ENCODE results near the gene KRT7.
"Not testable (repeated sequence)": the region's sequence is repeated elsewhere in the genome, so short reads cannot be mapped to it uniquely, and the experiment has no call there.

KRT7 gene

GRCh38 chr12:52231305-52232202 is 1.5 kb upstream of the KRT7 start:
- no peak for DNase-seq

GRCh38 chr12:52232203-52232673 is 805 bp upstream of the KRT7 start:
- no peak for DNase-seq

GRCh38 chr12:52233462-52234207 is 592 bp downstream of the KRT7 start:
- DNase-seq = no peak

- no peak for DNase-seq
Measured at GRCh38 chr12:52234223-52234810, 1.3 kb downstream of the KRT7 start.

- no peak for DNase-seq
Measured at GRCh38 chr12:52235001-52235764, 2.1 kb downstream of the KRT7 start.

- no peak for DNase-seq
Measured at GRCh38 chr12:52235822-52236361, 2.8 kb downstream of the KRT7 start.

- no peak for DNase-seq
Measured at GRCh38 chr12:52236386-52237050, 3.5 kb downstream of the KRT7 start.

- no peak for DNase-seq
Measured at GRCh38 chr12:52238207-52238840, 5.3 kb downstream of the KRT7 start.

- DNase-seq = no peak
Measured at GRCh38 chr12:52238916-52239646, 6.0 kb downstream of the KRT7 start.

- DNase-seq = no peak
Measured at GRCh38 chr12:52239767-52240166, 6.7 kb downstream of the KRT7 start.

- DNase-seq = not testable (repeated sequence)
Measured at GRCh38 chr12:52240247-52240646, 7.2 kb downstream of the KRT7 start.

GRCh38 chr12:52241205-52241842 is 8.3 kb downstream of the KRT7 start:
- DNase-seq = no peak

- DNase-seq = no peak
Measured at GRCh38 chr12:52242442-52243258, 9.6 kb downstream of the KRT7 start.

GRCh38 chr12:52243259-52243855 is 10.3 kb downstream of the KRT7 start:
- peak; percentile 66 for DNase-seq

- peak; percentile 47 for DNase-seq
Measured at GRCh38 chr12:52243856-52244614, 11.0 kb downstream of the KRT7 start.

- no peak for DNase-seq
Measured at GRCh38 chr12:52244615-52244994, 11.6 kb downstream of the KRT7 start.

GRCh38 chr12:52245259-52245961 is 12.4 kb downstream of the KRT7 start:
- no peak for DNase-seq

Data from DMS79 (cell line).